HG03139 (cell line): ENCODE results near the gene JMJD1C.
"Not testable (repeated sequence)": the region's sequence is repeated elsewhere in the genome, so short reads cannot be mapped to it uniquely, and the experiment has no call there.

Experiments used
- ATAC-seq: cut with Tn5 transposase; IDR thresholded peaks from one replicate; pipeline ENCODE4 v1.9.1; 2021; ENCODE audit not compliant: unreplicated experiment

JMJD1C gene

DNA sequence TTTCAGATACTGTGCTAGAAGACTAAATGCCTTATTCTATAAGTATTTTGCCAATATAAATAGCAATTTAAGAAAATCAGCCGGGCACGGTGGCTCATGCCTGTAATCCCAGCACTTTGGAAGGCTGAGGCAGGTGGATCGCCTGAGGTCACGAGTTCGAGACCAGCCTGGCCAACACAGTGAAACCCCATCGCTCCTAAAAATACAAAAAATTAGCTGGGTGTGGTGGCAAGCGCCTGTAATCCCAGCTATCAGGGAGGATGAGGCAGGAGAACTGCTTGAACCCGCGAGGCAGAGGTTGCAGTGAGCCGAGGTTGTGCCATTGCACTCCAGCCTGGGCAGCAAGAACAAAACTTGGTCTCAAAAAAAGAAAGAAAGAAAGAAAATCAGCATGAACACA lies 230.6 kb downstream of the JMJD1C start:
- ATAC-seq: not testable (repeated sequence)

DNA sequence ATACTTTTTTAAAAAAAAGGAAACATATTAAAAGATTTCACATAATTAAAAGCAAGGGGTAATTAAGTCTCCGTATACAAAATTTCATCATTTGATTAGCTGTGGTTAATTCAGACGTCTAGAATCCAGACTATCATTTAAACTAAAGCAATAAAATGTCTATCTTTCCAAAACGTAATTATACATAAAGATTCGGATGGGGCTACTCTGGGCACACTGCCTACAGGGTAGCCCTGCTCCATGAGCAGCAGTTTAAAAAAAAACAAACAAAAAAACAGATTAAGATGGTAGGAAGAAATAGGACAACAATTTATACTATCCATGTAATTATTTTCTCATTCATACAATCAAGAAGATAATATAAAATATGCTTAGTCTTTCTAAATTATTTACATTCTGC lies 236.6 kb downstream of the JMJD1C start:
- no peak for ATAC-seq

DNA sequence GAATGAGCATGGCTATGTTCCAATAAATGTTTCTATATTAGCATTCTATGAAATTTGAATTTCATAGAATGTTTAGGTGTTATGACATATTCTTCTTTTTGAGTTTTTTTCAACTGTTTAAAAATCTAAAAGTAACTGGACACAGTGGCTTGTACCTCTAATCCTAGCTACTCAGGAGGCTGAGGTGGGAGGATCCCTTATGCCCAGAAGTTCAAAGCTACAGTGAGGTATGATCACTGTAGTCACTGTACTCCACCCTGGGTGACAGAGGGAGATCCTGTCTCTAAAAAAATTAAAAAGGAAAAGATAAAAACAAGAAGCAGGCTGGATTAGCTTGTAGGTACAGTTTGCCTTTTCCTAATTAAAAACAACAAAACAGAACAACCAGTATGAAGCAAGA lies 237.5 kb downstream of the JMJD1C start:
- no peak for ATAC-seq

DNA sequence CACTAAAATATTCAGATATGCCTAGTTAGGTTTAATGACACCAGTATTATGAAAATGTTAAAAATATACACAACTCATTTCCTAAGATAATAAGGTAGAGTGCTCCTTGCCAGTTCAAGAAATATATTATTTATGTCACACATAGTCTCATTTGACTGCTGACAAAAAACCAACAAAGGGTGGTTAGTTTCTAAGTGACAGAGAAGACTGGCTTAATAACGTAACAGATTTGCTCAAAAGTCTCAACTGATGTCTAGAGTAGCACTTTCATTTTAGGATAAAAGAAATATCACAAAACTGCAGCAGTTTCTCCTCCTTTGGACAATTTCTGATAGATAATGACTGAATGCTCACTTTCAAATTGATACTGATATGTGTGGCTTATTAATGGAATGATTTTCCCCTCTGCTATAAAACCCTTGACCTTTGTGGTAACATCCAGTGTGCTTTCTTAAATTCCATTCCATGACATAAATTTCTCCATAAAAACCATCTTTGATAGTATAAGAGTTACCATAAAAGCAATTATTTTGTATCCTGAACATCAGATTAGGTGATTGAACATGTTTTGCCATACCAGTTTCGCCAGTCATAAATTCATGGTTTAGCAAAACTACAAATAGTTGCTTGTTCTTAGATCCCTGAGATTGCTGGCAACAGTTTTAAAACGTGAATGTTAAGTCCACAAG lies 238.4 kb downstream of the JMJD1C start:
- ATAC-seq: no peak

DNA sequence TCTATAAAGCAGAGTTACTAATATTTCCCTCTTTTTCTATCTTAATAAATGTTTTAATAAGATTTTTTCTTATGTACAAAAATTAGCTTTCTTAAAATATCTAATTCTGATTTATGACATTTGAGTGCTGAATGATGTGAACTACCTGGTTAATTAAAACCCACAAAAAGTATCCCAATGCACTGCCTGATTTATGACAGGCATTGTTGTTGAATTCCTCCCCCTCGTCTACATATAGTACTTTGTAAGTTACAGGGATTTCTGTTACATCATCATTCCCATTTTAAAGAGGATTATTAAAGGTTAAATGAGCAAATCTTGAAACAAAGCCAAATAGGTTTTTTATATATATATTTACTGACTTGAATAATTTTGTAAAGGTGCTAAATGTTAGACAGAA lies 241.5 kb downstream of the JMJD1C start:
- ATAC-seq: no peak

DNA sequence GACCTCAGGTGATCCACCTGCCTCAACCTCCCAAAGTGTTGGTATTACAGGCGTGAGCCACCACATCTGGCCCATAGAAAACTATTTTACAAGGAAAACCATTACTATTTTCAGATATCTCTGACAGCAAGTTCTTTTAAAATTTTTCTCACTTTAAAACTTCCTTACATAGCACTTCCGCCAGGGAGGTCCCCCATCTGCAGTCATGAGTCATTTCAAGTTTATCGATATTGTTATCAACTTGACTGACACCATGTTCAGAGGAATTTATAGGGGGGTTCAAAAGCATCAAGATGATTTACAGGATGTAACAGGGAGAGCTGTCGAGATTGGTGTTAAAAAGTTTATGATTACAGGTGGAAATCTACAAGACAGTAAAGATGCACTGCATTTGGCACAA lies 243.8 kb downstream of the JMJD1C start:
- no peak for ATAC-seq

DNA sequence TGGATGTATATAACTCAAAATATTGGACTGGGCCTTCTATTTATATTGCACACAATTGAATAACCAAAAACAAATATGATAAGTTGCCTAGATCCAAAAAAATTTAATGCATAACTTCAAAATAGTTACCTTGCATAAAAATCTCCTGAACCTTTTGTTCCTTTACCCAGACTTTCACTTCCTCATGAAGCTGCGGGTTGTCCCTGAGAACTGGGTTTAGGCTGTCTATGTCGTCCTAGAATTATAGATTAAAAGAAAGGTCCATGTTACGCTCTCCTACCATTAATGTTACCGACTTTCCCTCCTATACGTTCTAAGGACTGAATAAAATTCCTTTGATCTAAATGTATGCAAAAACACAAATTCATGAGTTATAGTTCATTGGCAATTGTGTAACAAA lies 246.0 kb downstream of the JMJD1C start:
- ATAC-seq: no peak

DNA sequence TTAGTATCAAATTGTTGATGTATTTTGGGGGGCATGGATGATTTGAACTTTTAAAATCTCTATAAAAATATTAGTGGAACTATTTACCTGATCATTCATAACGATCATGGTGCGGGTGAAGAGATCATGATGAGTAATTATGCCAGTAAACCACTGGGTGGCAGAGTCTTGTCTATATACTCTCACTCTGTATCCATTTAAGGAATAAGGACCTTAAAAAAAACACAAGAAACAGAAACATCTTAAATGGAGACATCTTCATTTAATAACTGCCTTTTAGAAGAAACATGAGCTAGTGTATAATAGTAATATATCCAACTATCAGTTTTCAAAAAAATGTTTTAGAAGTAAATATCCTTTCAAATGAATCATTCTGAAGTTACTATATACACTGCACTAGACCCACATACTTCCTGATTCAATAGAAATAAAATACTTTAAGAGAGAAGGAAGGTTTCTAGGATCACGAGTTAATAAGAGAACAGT lies 248.6 kb downstream of the JMJD1C start:
- ATAC-seq: peak; percentile 71

DNA sequence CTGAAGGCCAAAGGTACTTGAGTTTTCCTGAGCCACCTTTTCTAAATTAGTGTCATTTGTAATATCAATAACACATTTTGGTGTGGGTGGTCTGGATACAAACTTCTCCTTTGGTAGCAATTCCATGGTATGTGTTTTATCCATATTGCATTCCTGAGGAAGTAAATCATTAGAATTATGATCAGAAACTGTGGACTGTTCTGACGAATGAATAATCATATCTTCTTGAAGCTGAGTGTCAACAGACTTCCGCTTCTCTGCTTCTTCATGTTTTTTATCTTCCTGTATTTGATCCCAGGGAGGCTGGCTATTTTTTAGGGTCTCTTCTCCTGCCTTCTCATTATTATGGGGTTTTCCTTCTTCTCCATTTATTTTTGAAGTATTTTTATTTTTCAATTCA lies 251.2 kb downstream of the JMJD1C start:
- ATAC-seq: no peak

DNA sequence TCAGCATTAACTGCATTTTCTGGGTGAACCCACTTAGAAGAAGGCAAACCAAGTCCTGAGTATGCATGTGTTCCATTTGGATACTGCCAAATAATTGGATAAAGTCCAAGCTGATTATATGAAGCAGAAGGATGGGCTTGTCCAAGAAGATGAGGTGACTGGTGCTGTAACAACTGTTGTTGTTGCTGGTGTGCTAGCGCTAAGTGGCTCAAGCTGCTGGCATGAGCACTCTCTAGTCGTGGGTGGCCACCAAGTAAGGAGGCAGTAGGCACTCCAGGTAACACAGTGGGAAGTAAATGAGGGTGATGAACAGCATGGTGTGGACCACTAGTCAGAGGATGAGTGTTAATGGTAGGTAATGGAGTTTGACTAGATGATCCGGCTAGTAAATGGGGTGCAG lies 252.3 kb downstream of the JMJD1C start:
- no peak for ATAC-seq

DNA sequence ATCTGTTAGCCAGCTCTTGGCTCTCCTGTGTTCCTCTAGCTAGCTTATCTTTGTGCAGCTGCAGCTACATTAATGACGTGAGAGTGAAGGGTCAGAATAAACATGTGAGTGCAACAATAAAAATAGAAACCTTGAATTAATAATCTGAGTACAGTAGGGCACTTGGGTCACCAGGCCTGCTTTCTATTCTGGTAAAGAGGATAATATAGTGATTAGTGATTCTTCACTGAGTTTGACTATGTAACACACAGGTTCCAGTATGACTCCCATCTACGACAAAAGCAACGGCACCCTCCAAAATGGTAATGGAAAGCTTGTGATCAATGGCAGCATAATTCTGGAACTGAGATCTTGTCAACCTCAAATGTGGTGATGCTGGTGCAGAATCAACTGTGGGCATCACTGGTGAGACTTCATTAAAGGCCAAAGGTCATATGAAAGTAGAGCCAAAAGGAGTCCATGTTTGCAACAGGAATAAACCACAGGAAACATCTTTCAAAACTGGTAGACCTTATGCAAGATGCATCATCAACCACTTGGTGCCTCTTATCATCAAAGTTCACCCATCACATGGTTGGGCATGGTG lies 255.1 kb downstream of the JMJD1C start:
- no peak for ATAC-seq

DNA sequence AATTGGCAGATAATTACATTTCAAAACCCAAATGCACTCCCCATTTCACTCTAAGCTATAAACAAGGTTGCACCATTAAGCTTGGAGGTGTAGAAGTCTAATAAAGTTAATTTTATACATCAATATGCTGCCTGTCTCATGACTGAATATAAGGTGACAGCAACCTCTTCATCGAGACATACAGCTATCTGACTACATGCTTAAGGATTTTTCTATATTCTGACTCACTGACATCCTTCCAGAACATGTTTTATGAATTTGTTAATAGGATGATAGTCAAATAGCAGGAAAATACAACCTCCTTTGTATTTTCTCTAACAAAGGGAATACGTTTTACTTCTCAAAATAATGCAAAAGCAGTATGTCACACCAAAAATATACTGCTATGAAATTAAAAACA lies 256.1 kb downstream of the JMJD1C start:
- no peak for ATAC-seq

DNA sequence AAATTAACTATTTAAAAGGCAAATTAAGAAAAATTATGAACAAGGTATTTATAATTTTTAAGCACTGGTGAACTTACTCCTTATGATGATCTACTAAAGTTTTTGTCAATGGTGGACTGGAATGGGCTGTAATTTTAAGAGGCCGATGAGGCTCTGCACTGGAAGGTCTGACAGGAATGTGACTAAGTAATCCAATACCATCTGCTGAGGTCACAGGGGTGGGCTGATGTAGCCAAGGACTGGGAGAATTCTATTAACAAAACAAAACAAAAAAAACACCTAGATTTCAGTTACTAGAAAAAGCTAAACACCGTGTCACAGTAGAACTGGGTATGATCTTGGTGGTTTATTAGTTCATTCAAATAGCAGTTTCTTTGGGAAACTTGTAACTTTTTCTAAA lies 256.8 kb downstream of the JMJD1C start:
- no peak for ATAC-seq

DNA sequence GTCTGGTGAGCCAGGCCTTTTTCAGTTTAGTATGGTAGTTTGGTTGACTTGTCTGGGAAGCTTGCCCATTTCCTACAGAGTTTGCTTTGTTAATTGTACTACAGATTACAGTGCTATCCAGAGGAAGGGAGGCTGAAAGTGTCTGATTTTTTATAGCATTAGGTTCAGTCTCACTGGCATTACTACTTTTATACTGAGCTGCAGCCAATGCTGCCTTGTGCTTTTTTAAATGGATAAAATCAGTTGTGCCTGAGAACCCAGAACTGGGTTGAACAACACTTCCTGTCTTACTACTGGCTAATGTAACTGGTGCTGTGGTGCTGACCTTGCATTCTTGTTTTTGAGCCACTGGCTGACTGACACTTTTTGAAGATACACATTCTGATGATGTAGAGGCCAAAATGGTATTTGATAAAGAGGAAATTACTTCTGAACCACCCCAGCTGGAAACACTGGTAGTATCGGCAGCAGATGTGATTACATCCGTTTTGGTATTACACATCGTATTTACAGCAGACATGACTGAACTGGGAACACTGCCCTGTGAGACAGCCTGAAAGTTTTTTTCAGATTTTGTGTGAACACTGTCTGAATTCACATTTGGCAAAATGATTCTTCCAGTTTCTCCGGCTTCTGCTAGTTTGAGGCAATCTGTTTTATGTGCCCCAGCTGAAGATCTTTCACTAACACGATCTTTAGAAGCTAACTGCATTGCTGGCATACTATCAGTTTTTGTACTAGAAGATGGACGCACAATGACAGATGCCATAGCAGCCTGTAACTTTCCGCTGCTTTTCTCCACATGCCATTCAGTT lies 258.6 kb downstream of the JMJD1C start:
- ATAC-seq: peak; percentile 44

DNA sequence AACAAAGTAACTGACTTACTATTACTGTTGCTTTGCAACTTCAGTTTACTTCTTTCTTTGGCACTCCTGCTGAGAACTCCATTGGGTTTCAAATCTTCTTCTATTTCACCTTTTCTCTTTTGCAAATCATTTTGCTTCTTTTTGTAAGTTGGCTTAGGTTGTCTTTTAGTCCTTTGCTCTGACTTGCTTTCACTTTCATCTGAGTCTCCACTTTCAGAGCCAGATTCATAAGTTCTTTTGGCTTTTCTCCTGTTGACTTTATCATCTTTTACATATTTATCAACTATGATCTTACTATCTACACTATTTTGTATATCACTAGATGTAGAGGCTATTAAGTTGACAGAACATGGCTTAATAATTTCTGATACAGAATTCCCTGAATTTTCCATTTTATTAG lies 259.2 kb downstream of the JMJD1C start:
- no peak for ATAC-seq

DNA sequence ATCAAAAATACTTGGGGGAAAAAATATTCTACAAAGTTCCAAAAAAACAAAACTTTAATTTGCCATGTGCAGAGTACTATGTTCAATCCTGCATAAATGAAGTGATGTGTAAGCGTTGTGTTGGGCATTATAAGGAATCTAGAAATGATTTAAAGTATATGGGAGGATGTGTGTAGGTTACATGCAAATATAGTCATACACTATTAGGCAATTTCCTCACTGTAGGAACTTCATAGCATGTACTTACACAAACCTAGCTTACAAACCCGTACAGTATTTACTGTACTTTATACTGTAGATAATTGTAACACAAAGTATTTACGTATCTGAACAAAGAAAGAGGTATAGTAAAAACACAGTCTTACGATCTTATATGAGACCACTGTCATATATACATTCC lies 260.4 kb downstream of the JMJD1C start:
- ATAC-seq: no peak

DNA sequence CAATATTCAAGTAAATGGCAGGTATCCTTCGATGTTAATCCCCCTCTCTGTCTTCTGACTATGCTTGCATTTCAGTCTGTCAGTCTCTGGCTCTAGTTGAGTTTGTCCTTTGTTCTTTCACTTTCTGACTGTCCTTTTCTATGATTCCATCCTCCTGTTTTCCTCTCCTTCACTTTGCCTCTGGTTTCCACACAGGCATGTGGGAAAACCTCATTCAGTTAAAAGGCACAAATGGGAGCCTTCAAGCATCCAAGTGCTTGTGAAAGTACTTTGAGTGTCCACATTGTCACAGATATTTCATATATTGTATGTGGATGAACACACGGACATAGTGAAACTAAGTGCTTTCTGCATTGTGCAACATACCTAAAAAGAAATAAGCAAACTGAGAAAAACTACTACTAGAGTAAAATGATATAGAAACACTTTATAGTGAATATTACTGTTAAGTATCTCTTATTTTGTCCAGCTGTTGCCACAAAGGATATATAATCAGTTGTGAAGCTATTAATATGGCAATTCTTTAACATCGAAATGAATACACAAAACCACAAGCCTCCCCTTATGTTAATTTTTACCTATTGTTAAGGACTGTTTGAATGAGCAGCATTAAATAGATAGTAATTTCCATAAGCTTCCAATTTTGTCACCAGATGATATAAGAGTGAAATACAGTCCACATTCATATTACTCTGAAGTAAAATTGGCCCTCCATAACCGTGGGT lies 260.9 kb downstream of the JMJD1C start:
- no peak for ATAC-seq

DNA sequence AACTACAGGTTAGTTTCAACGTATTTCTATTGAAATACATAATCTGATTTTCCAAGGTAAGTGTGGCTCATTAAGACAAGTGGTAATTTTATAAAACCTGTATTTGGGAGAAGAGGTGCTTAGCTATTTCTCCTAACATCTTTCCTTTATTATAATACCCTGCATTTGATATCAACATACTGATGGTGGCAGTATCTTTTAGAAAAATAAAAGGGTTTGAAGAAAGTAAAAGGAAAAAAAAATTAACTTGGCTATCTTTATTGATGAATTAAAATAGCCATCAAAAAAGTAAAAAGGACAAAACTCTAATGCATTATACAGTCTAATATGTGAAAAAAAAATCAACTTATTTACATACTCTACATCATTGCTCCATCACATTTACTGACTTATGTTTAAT lies 264.7 kb downstream of the JMJD1C start:
- no peak for ATAC-seq

DNA sequence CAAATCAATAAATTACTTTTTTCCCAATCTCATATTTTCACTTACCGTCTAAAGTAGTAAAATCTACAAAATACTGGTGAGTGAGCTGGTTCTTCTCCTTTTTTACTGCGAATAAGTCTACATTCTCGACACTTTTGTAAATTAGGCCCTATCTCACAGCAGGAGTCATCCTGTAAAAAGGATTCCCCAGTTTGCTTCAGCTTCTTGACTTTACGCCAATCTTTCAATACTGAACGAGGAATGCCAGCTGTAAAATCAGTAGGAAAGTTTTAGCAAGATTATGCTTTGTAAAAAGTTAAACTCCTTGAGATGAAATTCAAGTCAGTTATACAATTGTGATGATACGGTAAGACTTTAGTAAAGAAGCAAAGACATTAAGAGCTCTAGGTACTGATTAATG lies 265.3 kb downstream of the JMJD1C start:
- no peak for ATAC-seq

DNA sequence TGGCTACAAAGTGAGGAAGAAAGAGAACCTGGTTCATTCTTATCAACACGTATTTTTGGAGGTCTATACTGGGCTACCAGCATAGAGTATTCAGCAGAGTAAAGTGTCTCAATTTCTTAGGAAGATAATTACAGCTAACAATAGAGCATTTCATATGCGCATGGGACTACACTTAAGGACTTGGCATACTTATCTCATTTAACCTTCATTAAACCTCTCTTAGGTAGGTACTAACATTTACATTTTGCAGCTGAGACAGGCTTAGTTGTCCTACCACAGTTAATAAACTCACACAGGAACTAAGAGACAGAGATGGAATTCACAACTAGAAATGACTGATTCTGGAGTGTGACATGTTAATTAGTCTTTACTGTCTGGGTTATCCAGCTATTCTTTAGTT lies 266.1 kb downstream of the JMJD1C start:
- ATAC-seq: no peak

DNA sequence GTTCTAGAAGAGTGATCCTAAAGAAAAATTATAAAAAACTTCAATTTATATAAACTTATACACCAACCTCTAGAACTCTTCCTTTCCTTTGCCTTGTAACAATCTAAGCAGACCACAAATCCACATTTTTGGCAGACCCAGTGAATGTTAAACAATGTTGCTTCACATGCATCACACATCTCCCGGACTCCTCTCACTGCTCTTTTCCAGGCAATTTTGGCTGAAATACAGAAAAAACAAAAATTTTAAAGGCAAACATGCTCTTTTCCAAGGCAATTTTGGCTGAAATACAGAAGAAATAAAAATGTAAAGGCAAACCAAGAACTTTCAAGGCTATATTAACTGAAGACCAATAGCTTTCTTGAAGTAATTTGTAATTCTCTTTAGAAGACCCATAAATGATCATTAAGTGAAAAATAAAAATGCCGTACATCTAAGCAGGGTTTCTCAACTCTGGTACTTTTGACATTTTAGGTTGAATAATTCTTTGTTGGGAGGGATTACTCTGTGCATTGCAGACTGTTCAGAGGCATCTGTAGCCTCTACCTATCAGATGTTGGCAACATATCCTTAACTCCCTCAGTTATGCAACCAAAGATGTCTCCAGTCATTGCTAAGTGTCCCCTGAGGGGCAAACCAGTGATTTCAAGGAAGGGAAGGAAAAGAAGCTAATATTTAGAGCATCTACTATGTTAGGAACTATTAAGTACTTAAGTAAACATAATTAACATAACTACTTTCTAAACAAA lies 268.3 kb downstream of the JMJD1C start:
- ATAC-seq: no peak
